Nucleus accumbens (tissue), 56 donors: ENCODE measurements around the gene RNF10.

ENCODE experiments used
- DNase-seq, 56 donors: peaks; one replicate each; lab custom pipeline; 2025; lab: John Stamatoyannopoulos, UW

RNF10 gene

GRCh38 chr12:120573560-120573959, 39.4 kb downstream of the RNF10 start:
- no peak for DNase-seq

DNA sequence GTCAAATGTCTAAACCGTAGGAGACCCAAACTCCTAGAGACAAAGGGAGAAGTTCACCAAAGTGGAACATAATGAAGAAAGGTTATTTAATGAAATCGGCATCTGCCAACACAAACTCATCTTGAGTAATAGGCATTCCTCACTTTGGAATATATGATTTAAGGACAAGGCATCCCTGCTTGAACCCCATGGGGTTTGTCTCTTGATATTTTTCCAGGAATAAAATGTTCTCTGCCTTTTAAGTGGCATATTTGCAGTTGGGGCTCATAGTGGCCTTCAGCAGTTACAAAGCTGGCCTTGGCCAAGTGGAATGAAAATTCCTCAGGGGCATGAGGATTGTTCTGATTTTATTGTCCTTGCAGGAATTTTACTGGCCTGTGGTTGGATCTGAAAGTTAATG, 40.0 kb downstream of the RNF10 start:
- no peak for DNase-seq

DNA sequence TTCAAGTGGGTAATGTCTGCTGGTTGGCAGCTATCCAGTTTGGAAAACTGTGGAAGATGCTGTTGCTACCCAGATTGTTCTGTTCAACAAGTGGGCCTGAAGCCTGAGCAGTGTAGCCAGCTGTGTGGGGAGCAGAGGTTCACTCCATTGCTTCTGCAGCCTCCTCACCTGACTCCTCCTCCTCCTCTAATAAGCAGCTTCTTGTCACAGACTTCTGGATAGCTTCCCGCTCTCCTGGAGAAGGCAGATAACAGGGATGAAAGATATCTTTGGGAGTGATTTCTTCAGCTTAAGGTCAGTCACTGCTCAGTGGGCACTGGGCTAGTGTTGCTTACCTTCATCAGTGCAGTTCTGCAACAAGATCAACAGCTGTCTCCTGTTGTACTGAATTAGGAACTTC, 45.0 kb downstream of the RNF10 start:
- DNase-seq: no peak

GRCh38 chr12:120580787-120581723, 46.9 kb downstream of the RNF10 start, which contains the start of gene POP5:
Gene POP5, minus strand, starts transcription at chr12:120581402. Its CDS starts 40 bp downstream, at chr12:120581362.
- peak; percentile 76 to 99 (median 95) for DNase-seq

DNA sequence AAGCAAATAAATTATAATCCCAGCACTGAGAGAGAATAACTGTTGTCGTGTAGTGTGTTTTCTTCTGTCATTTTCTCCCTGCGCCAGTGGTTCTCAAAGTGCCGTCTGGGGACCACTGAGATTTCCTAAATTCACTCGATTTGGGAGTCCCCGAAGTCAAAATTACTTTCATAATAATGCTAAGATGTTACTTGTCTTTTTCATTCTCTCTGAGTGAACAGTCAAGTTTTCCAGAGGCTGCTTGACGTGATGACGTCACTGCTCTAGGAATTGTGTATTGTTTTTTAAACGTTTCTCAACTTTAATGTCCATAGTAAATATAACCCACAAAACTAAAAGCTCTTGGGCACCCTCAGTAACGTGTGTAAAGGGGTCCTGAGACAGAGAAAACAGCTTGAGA, 47.8 kb downstream of the RNF10 start:
- DNase-seq: no peak

DNA sequence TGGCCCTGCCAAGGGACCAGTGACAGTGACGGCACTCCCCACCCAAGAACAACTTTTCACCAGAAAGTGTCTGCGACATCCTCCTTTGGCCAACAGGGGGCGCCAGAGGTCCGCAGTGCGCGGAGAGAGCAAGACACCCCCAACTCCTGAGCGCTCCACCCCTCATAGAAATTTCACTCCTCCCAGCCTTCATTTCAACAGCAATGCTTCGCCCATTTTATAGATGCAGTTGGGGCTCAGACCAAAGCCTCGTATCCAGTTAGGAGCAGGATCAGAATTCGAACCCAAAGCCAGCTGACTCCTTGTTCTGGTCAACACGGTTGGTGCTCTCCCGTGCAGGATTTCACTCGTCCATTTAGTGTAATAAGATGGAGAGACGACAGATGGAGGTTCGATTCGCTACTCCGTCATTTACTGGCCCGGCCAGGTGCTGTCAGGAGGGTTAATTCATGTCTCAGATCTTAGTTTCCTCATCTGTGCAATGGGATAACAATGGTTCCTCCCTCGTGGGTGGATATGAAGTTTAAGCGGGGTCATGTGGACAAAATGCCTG, 49.4 kb downstream of the RNF10 start:
- DNase-seq: peak in 53 of 56 donors; percentile 3 to 86 (median 57)

- peak in 48 of 56 donors; percentile 10 to 81 (median 40) for DNase-seq
Observed at GRCh38 chr12:120584343-120585149, 50.4 kb downstream of the RNF10 start.

- no peak for DNase-seq
Observed at GRCh38 chr12:120586206-120586605, 52.0 kb downstream of the RNF10 start.

GRCh38 chr12:120586860-120587259, 52.7 kb downstream of the RNF10 start:
- no peak for DNase-seq

DNA sequence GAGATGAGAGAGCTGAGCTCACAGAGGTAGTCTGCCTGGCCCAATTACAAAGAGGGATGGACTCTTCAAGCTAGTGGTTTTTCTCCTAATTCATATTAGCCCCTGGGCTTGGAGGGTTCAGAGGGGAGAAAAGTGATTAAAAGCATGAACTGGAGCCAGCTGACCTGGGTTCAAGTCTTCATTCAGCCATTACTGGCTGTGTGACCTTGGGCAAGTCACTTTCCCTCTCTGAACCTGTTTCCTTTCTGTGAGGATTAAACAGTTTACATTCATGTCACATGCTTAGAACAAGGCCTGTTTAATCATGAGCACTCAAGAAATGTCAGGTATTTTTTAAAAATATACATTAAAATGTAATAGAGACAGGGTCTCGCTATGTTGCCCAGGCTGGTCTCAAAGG, 54.2 kb downstream of the RNF10 start:
- DNase-seq: no peak

DNA sequence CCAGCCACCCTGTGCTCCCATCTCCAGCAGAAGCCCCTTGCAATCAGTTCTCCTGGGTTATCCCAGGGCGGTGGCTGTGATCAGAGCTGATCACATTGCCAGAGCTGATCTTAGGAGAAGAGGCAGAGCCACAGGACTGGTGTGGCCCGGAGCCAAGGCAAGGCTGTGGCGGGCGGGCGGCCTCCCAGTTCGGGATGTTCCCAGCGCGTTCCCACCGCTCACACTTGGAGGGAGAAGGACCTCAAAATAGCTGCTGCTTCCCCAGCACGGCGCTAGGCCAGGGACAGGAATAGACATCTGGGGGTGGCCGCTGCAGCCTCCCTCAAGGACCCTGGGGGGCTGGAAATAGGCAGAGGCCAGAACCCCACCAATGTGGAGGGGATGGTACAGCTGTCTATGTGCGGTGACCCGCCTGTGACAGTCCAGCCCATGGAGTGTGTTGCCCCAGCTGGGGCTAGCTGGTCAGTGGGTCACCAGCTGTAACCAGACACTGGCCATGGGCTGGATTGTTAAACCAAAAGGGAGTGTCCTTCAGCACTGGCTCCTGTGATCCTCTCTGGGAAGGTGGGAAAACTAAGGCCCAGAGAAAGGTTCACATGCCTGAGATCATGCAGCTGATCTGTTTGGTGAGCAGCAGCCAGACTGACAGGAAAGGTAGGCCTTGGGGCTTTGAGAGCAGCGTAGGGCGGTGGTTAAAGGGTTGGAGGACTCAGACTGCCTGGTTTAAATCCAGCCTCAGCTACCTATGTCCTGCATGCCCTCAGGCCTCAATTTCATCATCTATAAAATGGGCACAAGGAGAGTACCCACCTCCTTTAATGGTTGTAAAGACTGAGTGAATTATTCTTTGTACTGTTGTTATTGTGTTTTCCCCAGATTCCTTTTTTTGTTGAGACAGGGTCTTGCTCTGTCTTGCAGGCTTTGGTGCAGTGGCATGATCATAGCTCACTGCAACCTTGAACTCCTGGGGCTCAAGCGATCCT, 55.1 kb downstream of the RNF10 start:
- DNase-seq: peak in 6 of 56 donors; percentile 1 to 9 (median 4)

DNA sequence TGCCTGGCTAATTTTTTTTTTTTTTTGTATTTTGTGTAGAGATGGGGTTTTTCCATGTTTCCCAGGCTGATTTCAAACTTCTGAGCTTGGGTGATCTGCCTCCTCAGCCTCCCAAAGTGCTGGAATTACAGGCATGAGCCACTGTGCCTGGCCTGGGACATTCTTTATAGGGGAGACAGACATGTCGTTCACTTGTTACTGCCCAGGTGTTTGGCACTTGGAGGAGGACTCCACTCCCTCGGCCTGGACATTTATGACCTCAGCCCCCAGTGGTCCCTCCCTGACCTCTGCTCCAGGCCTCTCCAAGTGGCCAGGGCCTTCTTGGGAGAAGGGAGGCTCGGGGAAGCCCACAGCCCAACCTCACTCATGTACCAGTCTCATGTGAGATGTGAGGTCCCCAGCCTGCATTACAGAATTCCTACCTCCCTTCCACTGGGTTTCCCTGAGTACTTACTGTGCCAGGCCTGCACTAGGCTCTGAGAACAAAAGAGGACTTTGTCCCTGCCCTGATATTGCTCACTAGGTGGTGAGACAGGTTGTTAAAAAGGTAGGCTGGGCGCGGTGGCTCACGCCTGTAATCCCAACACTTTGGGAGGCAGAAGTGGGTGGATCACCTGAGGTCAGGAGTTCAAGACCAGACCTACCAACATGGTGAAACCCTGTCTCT, 56.7 kb downstream of the RNF10 start:
- DNase-seq: no peak

- DNase-seq: no peak
Observed at GRCh38 chr12:120592121-120593049, 58.2 kb downstream of the RNF10 start.

- no peak for DNase-seq
Observed at GRCh38 chr12:120596901-120597300, 62.7 kb downstream of the RNF10 start.

DNA sequence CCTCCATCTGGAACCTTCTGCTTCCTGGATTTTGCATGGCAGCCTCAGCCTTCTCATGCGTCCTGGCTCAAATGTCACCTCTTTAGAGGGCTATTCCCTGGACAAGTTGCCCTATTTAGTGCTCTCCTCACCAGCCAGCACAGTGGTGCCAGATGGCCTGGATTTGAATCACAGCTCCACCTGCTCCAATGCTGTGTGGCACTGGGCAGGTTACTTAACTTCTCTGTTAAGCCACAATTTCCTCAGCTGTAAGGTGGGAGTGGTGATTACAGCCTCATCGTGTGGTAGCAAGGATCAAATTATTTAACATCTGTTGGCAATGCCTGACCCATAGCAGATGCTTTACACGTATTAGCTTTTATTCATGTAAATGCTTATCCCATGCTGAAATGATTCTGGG, 63.7 kb downstream of the RNF10 start:
- DNase-seq: no peak

GRCh38 chr12:120598674-120599463, 64.7 kb downstream of the RNF10 start:
- no peak for DNase-seq
